HG02588 (cell line): Measurements from ENCODE around the gene CRLF3.
"Not testable (repeated sequence)": the region's sequence is repeated elsewhere in the genome, so short reads cannot be mapped to it uniquely, and the experiment has no call there.

Experiments
- ATAC-seq: cut with Tn5 transposase; IDR thresholded peaks from one replicate; pipeline ENCODE4 v1.9.1; 2021; ENCODE audit warnings: mild to moderate bottlenecking, moderate library complexity; ENCODE audit not compliant: unreplicated experiment

Gene CRLF3

GRCh38 chr17:30814860-30815259 lies 9.6 kb downstream of the CRLF3 start:
- not testable (repeated sequence) for ATAC-seq

- not testable (repeated sequence) for ATAC-seq
These were observed 10.3 kb downstream of the CRLF3 start for GRCh38 chr17:30814236-30814635.

GRCh38 chr17:30812218-30813177 lies 12.0 kb downstream of the CRLF3 start:
- ATAC-seq = no peak

GRCh38 chr17:30809867-30810266 lies 14.6 kb downstream of the CRLF3 start:
- no peak for ATAC-seq

GRCh38 chr17:30808785-30809286 lies 15.7 kb downstream of the CRLF3 start:
- ATAC-seq = peak; percentile 84

GRCh38 chr17:30807896-30808295 lies 16.6 kb downstream of the CRLF3 start:
- ATAC-seq = no peak

GRCh38 chr17:30805944-30806456 lies 18.5 kb downstream of the CRLF3 start:
- no peak for ATAC-seq

- ATAC-seq = no peak
These were observed 22.8 kb downstream of the CRLF3 start for GRCh38 chr17:30801671-30802070.

- ATAC-seq = no peak
These were observed 28.5 kb downstream of the CRLF3 start for GRCh38 chr17:30796016-30796415.

- ATAC-seq = no peak
These were observed 30.1 kb downstream of the CRLF3 start for GRCh38 chr17:30794372-30794771.

GRCh38 chr17:30793282-30793977 lies 31.1 kb downstream of the CRLF3 start:
- no peak for ATAC-seq

- no peak for ATAC-seq
These were observed 34.2 kb downstream of the CRLF3 start for GRCh38 chr17:30790279-30790678.

- ATAC-seq = no peak
These were observed 35.6 kb downstream of the CRLF3 start for GRCh38 chr17:30788918-30789317.

- ATAC-seq = no peak
These were observed 42.3 kb downstream of the CRLF3 start for GRCh38 chr17:30782206-30782605.

GRCh38 chr17:30780343-30780742 lies 44.1 kb downstream of the CRLF3 start:
- no peak for ATAC-seq

GRCh38 chr17:30768771-30769170 lies 55.7 kb downstream of the CRLF3 start:
- not testable (repeated sequence) for ATAC-seq

- ATAC-seq = not testable (repeated sequence)
These were observed 56.7 kb downstream of the CRLF3 start for GRCh38 chr17:30767641-30768404.

GRCh38 chr17:30761060-30761459 lies 63.4 kb downstream of the CRLF3 start:
- no peak for ATAC-seq

GRCh38 chr17:30753291-30753690 lies 71.2 kb downstream of the CRLF3 start:
- ATAC-seq = not testable (repeated sequence)

- not testable (repeated sequence) for ATAC-seq
These were observed 73.5 kb downstream of the CRLF3 start for GRCh38 chr17:30750982-30751381.

GRCh38 chr17:30747621-30748020 lies 76.9 kb downstream of the CRLF3 start:
- not testable (repeated sequence) for ATAC-seq
